Lung (tissue), 12 donors: ENCODE results near the gene PFDN5. TPM values are rescaled to one million over a fixed set of nuclear protein-coding genes. Genes with fewer than 3 reads are reported as not detected.
A peak's percentile ranks its signal among the peaks of the same experiment; 100 is the strongest.

Experiments used
- ATAC-seq: fragments of 200-7000 bp; cut with Tn5 transposase; one replicate; pipeline ENCODE4 v1.9.1; 2020; ENCODE audit warnings: moderate number of reproducible peaks; ENCODE audit not compliant: insufficient read depth, low FRiP score
- DNase-seq, 3 donors: peaks; one replicate each; pipeline ENCODE4 v3.0.0-alpha.2; 2013 to 2017
- H3K27ac ChIP-seq, 2 donors: one replicate each; pipeline ENCODE4 v1.5.1; 2013; ENCODE audit warnings: mild to moderate bottlenecking in 2 of 2, moderate library complexity in 2 of 2, control low read depth in 1 of 2, inconsistent platforms in 1 of 2, low read depth in 1 of 2, low read length in 1 of 2
- H3K27me3 ChIP-seq, 3 donors: one replicate each; pipeline ENCODE4 v1.5.1; 2013; ENCODE audit warnings: low read length in 2 of 3; ENCODE audit not compliant: control insufficient read depth in 3 of 3, insufficient read depth in 3 of 3
- H3K36me3 ChIP-seq, 4 donors: one replicate each; pipeline ENCODE4 v1.5.1; 2013; ENCODE audit warnings: low read length in 4 of 4, mild to moderate bottlenecking in 1 of 4, moderate library complexity in 1 of 4; ENCODE audit not compliant: control insufficient read depth in 4 of 4, insufficient read depth in 4 of 4
- H3K4me1 ChIP-seq, 5 donors: one replicate each; pipeline ENCODE4 v1.5.1; 2013; ENCODE audit warnings: low read length in 5 of 5, mild to moderate bottlenecking in 2 of 5, moderate library complexity in 1 of 5; ENCODE audit not compliant: control insufficient read depth in 5 of 5, insufficient read depth in 5 of 5
- H3K4me3 ChIP-seq: one replicate; pipeline ENCODE4 v1.5.1; 2013; ENCODE audit warnings: mild to moderate bottlenecking, control low read depth, moderate library complexity
- H3K9ac ChIP-seq, 2 donors: one replicate each; pipeline ENCODE4 v1.5.1; 2013; ENCODE audit warnings: low read length in 2 of 2, control low read depth in 1 of 2; ENCODE audit not compliant: insufficient read depth in 1 of 2
- H3K9me3 ChIP-seq, 4 donors: one replicate each; pipeline ENCODE4 v1.5.1; 2013; ENCODE audit warnings: low read length in 3 of 4, mild to moderate bottlenecking in 1 of 4, moderate library complexity in 1 of 4; ENCODE audit not compliant: control insufficient read depth in 4 of 4, insufficient read depth in 3 of 4
- CTCF ChIP-seq: IDR thresholded peaks from 2 replicates; pipeline ENCODE4 v1.5.1; 2012; ENCODE audit warnings: mild to moderate bottlenecking; ENCODE audit errors: control extremely low read depth, extremely low read depth
- WGBS, 2 donors: extraction: QIAGEN DNeasy Blood & Tissue Kit; methylation state at CpG; one replicate each; pipeline ENCODE4 v1.1.7; 2013; 5-methylcytosine and 5-hydroxymethylcytosine counted together
- polyA plus RNA-seq, 2 donors: library from polyadenylated mRNA; stranded (reverse); fragments of 200-250 nt; gene quantifications; one replicate each; pipeline ENCODE4 v1.2.1, GENCODE V29; 2013
- total RNA-seq, 2 donors: library from RNA; depleted of rRNA in 1 of 2; stranded (reverse); fragments of >200 nt in 1 of 2; gene quantifications; one replicate each; pipeline ENCODE4 v1.2.1, GENCODE V29; 2014 to 2021
- donor health status: control.
- donor health status: control.
- donor health status: Bipolar disorder and iron deficiency.
- donor health status: healthy.
- donor health status: DM: yes; HTN: yes; CAD: no.

The PFDN5 gene
- total and polyA plus RNA-seq, 4 donors: 351 to 1,722 (median 505) TPM

DNA sequence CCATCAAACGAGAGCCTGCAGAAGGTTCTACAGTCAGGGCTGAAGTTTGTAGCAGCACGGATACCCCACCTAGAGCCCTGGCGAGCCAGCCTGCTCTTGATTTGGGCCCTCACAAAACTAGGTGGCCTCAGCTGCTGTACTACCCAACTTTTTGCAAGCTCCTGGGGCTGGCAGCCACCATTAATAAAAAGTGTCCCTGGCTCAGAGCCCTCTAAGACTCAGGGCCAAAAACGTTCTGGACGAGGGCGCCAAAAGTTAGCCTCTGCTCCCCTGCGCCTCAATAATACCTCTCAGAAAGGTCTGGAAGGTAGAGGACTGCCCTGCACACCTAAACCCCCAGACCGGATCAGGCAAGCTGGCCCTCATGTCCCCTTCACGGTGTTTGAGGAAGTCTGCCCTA lies 8.9 kb upstream of the PFDN5 start:
- Histone ChIP-seq H3K9me3 (no peaks in the 10 kb centered on the region), H3K36me3 (peaks cover 0 to 9% (median 3%) of the 10 kb centered on the region in 4 donors), H3K4me1 (no peaks in the 10 kb centered on the region), H3K27me3 (no peaks in the 10 kb centered on the region), H3K27ac (no peak overlapping the region), H3K9ac (no peak overlapping the region), H3K4me3 (no peak overlapping the region)
- TF ChIP-seq CTCF: no peak
- no peak for ATAC-seq
- WGBS, 2 donors: 87 to 91% methylated on average over 9 of the region's 9 CpGs
- no peak for DNase-seq

GRCh38 chr12:53287741-53288216 lies 7.6 kb upstream of the PFDN5 start:
- H3K27ac ChIP-seq: no peak overlapping the region
- no peak overlapping the region for H3K4me3 ChIP-seq
- DNase-seq (peak; percentile 38 to 60 (median 59)), ATAC-seq (peak; percentile 62)
- no peaks in the 10 kb centered on the region for H3K9me3 ChIP-seq
- H3K4me1 ChIP-seq: no peaks in the 10 kb centered on the region
- no peaks in the 10 kb centered on the region for H3K27me3 ChIP-seq
- peaks cover 0 to 15% (median 2%) of the 10 kb centered on the region in 4 donors for H3K36me3 ChIP-seq
- no peak overlapping the region for H3K9ac ChIP-seq
- WGBS, 2 donors: 84 to 87% methylated on average over 11 of the region's 11 CpGs
- peak; percentile 60 for TF ChIP-seq CTCF

GRCh38 chr12:53288322-53288721 lies 7.0 kb upstream of the PFDN5 start:
- ATAC-seq (no peak), DNase-seq (no peak)
- TF ChIP-seq CTCF: no peak
- H3K9me3 ChIP-seq: no peaks in the 10 kb centered on the region
- H3K4me3 ChIP-seq: no peak overlapping the region
- H3K27ac ChIP-seq: no peak overlapping the region
- 95 to 96% methylated on average over 6 of the region's 6 CpGs for WGBS, 2 donors
- H3K36me3 ChIP-seq: peaks cover 0 to 16% (median 2%) of the 10 kb centered on the region in 4 donors
- no peak overlapping the region for H3K9ac ChIP-seq
- H3K27me3 ChIP-seq: no peaks in the 10 kb centered on the region
- H3K4me1 ChIP-seq: no peaks in the 10 kb centered on the region

DNA sequence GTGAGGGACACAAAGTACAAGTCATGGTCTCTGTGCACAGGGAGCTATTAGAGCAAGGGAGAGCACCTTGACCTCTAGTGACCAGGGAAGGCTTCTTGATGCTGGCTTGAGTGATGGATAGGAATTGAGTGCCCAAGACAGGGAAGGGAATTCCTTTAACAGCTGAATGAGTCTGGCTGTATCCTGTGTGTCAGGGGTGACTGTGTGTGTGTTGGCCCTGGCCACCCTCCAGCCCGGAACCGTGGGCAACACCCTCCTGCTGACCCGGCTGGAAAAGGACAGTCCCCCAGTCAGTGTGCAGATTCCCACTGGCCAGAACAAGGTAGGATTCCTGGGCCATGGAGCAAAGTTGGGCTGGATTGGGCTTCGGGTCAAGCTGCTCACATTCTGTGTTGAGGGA lies 5.5 kb upstream of the PFDN5 start:
- ATAC-seq (no peak), DNase-seq (no peak)
- Histone ChIP-seq H3K27me3 (no peaks in the 10 kb centered on the region), H3K27ac (no peak overlapping the region), H3K4me1 (peaks cover 0 to 5% (median 0%) of the 10 kb centered on the region in 5 donors), H3K4me3 (no peak overlapping the region), H3K9ac (no peak overlapping the region), H3K9me3 (no peaks in the 10 kb centered on the region), H3K36me3 (peaks cover 0 to 14% (median 4%) of the 10 kb centered on the region in 4 donors)
- 81 to 88% methylated on average over 4 of the region's 4 CpGs for WGBS, 2 donors
- TF ChIP-seq CTCF: no peak
